Small intestine (tissue), 7 donors: ENCODE results near the gene NFIX. TPM values are rescaled to one million over a fixed set of nuclear protein-coding genes. Genes with fewer than 3 reads are reported as not detected.

Experiments
- DNase-seq, 2 donors: peaks; one replicate each; pipeline versions ENCODE4 v3.0.0 to v3.0.0-alpha.2; 2013
- FAIRE-seq: peaks from 2 replicates; lab custom pipeline; 2012; peaks lifted over from hg19 to GRCh38; lab: Jason Lieb, UNC
- H3K27ac ChIP-seq, 3 donors: one replicate each; pipeline ENCODE4 v1.5.1; 2013; ENCODE audit warnings: low read length in 2 of 3, mild to moderate bottlenecking in 2 of 3, control low read depth in 1 of 3, inconsistent platforms in 1 of 3, low read depth in 1 of 3, moderate library complexity in 1 of 3
- H3K27me3 ChIP-seq, 3 donors: one replicate each; pipeline ENCODE4 v1.6.1; 2013; ENCODE audit warnings: low read length in 3 of 3, inconsistent platforms in 1 of 3; ENCODE audit not compliant: control insufficient read depth in 3 of 3, insufficient read depth in 3 of 3
- H3K36me3 ChIP-seq, 3 donors: one replicate each; pipeline ENCODE4 v1.6.1; 2013; ENCODE audit warnings: low read length in 3 of 3, inconsistent platforms in 1 of 3, low read depth in 1 of 3, mild to moderate bottlenecking in 1 of 3, moderate library complexity in 1 of 3; ENCODE audit not compliant: control insufficient read depth in 3 of 3, insufficient read depth in 2 of 3
- H3K4me1 ChIP-seq, 3 donors: one replicate each; pipeline ENCODE4 v1.6.1; 2013; ENCODE audit warnings: low read length in 2 of 3, inconsistent platforms in 1 of 3, low read depth in 1 of 3, mild to moderate bottlenecking in 1 of 3, moderate library complexity in 1 of 3; ENCODE audit not compliant: control insufficient read depth in 3 of 3, insufficient read depth in 2 of 3
- H3K4me3 ChIP-seq, 3 donors: one replicate each; pipeline ENCODE4 v1.5.1; 2013; ENCODE audit warnings: low read length in 3 of 3, control low read depth in 1 of 3, inconsistent platforms in 1 of 3, low read depth in 1 of 3, mild to moderate bottlenecking in 1 of 3, moderate library complexity in 1 of 3
- H3K9me3 ChIP-seq, 2 donors: one replicate each; pipeline ENCODE4 v1.6.1; 2013; ENCODE audit warnings: low read depth in 1 of 2, low read length in 1 of 2; ENCODE audit not compliant: control insufficient read depth in 2 of 2, insufficient read depth in 1 of 2
- WGBS, 3 donors: extraction: QIAGEN DNeasy Blood & Tissue Kit; methylation state at CpG; one replicate each; pipeline ENCODE4 v1.1.7; 2013; 5-methylcytosine and 5-hydroxymethylcytosine counted together
- polyA plus RNA-seq, 4 donors: library from polyadenylated mRNA; stranded (reverse) in 3 of 4; unstranded in 1 of 4; fragments of 200-250 nt in 3 of 4; fragments of 120-200 nt in 1 of 4; gene quantifications; one replicate each; pipeline versions ENCODE4 v1.2.1 to v1.2.3, GENCODE V29; 2013
- donor health status: healthy with polysubstance abuse.
- donor health status: control.
- donor health status: control.
- donor health status: Bipolar disorder and iron deficiency.
- donor health status: healthy.

Gene NFIX
- polyA plus RNA-seq, 4 donors: 2.9 to 31.4 (median 10.0) TPM

DNA sequence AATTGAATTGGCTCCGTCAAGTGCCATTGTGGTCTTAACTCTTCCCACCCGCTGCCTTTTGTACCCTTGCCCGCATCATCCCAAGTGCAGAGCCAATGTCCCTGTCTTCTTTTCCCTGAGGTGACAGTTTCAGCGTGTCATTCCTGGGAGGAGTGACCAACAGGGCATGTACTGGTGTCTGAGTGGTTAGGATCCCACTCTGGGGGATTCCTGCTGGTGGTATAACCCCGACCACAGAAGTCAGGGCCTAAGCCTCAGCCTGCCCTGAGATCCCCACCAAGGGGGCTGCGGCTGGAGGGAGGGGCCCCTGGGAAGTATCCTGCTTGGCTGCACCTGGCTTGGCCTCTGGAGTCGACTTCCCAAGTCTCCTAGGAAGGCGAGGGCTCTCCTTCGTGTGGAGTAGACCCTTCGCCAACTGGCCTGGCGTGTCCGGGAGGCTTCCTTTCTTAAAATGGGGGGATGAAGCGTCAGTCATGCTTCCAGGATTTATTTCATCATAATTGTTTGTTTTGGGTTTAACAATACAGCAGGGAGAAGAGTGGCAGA lies 40.6 kb downstream of the NFIX start:
- DNase-seq: no peak
- Histone ChIP-seq H3K36me3 (no peaks in the 10 kb centered on the region), H3K4me3 (no peak overlapping the region), H3K4me1 (peaks cover 15 to 32% (median 17%) of the 10 kb centered on the region in 3 donors), H3K27me3 (peaks cover 0 to 23% (median 0%) of the 10 kb centered on the region in 3 donors), H3K9me3 (no peaks in the 10 kb centered on the region), H3K27ac (peak overlapping the region in 2 of 3 donors; percentile 27 to 77)
- no peak for FAIRE-seq
- WGBS, 3 donors: 56 to 76% (median 67%) methylated on average over 13 of the region's 13 CpGs

- DNase-seq (peak; percentile 80 to 95), FAIRE-seq (no peak)
- Histone ChIP-seq H3K27me3 (peaks cover 0 to 21% (median 0%) of the 10 kb centered on the region in 3 donors), H3K36me3 (no peaks in the 10 kb centered on the region), H3K4me3 (no peak overlapping the region), H3K9me3 (no peaks in the 10 kb centered on the region), H3K4me1 (peaks cover 15 to 32% (median 17%) of the 10 kb centered on the region in 3 donors), H3K27ac (peak overlapping the region in 2 of 3 donors; percentile 47 to 77)
- WGBS, 3 donors: 16 to 47% (median 42%) methylated on average over 18 of the region's 18 CpGs
These were observed 41.2 kb downstream of the NFIX start for GRCh38 chr19:13036366-13036976.

DNA sequence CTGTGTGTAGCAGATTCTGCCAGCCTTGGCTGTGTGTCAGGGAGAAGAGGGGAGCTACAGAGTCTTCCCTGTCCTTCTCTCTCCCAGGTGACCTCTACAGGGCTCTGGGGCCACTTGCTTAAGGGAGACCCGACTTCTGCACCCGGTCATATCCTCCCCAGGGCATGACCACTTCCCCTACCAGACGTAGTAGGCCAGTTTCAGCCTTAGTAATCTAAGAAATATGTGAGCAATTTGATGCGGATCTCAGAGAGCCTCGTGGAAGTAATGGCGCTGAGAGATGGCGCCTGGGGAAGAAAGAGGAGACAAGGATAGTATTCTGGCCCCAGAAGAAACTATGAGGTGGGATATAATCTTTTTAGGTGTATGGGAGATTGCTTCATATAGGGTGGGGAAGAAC lies 41.9 kb downstream of the NFIX start:
- Histone ChIP-seq H3K9me3 (no peaks in the 10 kb centered on the region), H3K36me3 (no peaks in the 10 kb centered on the region), H3K4me3 (no peak overlapping the region), H3K4me1 (peaks cover 15 to 32% (median 17%) of the 10 kb centered on the region in 3 donors), H3K27ac (peak overlapping the region in 1 of 3 donors; percentile 77), H3K27me3 (peaks cover 0 to 19% (median 0%) of the 10 kb centered on the region in 3 donors)
- no peak for DNase-seq
- WGBS, 3 donors: 48 to 65% (median 56%) methylated on average over 7 of the region's 7 CpGs
- FAIRE-seq: no peak

GRCh38 chr19:13037731-13038130 lies 42.5 kb downstream of the NFIX start:
- no peaks in the 10 kb centered on the region for H3K9me3 ChIP-seq
- 80 to 89% (median 87%) methylated on average over 7 of the region's 7 CpGs for WGBS, 3 donors
- H3K36me3 ChIP-seq: no peaks in the 10 kb centered on the region
- H3K4me3 ChIP-seq: no peak overlapping the region
- DNase-seq: no peak
- H3K27me3 ChIP-seq: peaks cover 0 to 18% (median 0%) of the 10 kb centered on the region in 3 donors
- H3K4me1 ChIP-seq: peaks cover 15 to 32% (median 17%) of the 10 kb centered on the region in 3 donors
- peak overlapping the region in 1 of 3 donors; percentile 1 for H3K27ac ChIP-seq
- no peak for FAIRE-seq

DNA sequence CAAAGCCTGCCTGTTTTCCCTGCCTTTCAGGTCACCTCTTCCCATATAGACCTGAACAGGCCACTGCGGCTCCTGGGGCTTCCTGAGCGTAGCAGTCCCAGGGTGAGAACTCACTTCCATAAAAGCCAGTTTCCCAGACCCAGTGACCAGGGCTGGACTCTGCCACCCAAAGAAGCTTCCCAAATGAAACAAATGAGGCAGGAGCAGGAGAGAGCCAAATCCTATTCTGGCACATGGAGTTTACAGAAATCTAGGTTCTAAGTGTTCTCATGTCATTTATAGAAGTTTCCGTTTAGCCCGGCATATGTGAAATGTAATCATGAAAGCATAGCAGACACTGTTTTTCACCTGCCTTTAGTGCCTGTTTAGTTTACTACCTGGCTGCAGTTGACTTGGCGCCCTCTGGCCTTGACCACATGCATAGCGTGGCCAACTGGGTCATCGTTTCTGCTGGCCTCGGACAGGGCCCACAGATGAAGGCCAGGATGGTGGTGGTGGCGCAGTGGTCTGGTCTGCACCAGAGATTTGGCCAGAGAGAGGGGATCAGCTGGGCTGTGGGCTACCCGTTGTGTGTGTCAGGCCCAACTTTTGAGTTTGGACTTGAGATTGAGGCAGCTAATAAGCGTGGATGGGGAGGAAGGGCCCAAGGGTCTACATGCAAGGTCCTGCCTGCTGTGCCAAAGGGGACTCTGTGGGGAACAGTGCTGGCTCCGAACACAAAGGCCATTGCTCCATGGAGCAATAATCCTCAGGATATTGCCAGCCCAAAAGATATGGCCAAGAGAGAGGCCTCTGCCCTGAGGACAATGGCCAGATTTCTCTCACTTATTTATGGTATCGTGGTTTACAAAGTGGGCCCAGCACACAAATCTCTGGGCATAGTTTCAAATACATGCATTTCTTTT lies 43.3 kb downstream of the NFIX start:
- Histone ChIP-seq H3K4me1 (peaks cover 12 to 27% (median 13%) of the 10 kb centered on the region in 3 donors), H3K27ac (no peak overlapping the region), H3K9me3 (no peaks in the 10 kb centered on the region), H3K4me3 (no peak overlapping the region), H3K36me3 (no peaks in the 10 kb centered on the region), H3K27me3 (peaks cover 0 to 18% (median 0%) of the 10 kb centered on the region in 3 donors)
- WGBS, 3 donors: 83 to 87% (median 87%) methylated on average over 13 of the region's 13 CpGs
- DNase-seq (no peak), FAIRE-seq (no peak)

DNA sequence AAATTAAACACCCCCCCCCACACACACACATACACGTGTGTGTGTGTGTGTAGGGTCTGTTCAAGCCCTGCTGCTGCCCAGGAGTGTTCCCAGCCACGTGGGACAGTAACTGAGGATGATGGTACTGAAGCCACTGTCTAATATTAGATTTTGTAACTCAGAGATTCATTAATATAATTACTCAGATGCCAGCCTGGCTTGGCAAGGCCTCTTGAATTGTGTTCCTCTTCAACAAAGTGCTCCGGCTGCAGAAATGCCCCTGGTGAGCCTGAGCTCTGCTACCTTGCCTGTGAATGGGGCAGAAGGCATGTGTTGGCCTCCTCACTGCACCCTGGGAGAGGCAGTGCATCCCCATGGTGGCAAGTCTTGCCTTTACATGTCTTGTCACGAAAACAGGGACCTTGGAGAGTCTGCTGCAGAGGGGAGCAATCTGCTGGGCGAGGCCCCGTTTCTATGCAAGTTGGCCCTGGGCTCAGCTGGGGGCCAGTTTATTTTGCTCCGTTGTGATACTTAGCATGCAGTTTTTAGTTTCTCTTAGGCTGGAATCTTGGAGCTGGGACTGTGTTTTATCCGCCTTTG lies 44.0 kb downstream of the NFIX start:
- Histone ChIP-seq H3K9me3 (no peaks in the 10 kb centered on the region), H3K4me3 (no peak overlapping the region), H3K36me3 (peaks cover 0 to 2% (median 0%) of the 10 kb centered on the region in 3 donors), H3K4me1 (peaks cover 9 to 20% (median 12%) of the 10 kb centered on the region in 3 donors), H3K27ac (no peak overlapping the region), H3K27me3 (peaks cover 0 to 18% (median 0%) of the 10 kb centered on the region in 3 donors)
- DNase-seq: no peak
- FAIRE-seq: no peak
- WGBS, 3 donors: 70 to 79% (median 71%) methylated on average over 8 of the region's 8 CpGs

DNA sequence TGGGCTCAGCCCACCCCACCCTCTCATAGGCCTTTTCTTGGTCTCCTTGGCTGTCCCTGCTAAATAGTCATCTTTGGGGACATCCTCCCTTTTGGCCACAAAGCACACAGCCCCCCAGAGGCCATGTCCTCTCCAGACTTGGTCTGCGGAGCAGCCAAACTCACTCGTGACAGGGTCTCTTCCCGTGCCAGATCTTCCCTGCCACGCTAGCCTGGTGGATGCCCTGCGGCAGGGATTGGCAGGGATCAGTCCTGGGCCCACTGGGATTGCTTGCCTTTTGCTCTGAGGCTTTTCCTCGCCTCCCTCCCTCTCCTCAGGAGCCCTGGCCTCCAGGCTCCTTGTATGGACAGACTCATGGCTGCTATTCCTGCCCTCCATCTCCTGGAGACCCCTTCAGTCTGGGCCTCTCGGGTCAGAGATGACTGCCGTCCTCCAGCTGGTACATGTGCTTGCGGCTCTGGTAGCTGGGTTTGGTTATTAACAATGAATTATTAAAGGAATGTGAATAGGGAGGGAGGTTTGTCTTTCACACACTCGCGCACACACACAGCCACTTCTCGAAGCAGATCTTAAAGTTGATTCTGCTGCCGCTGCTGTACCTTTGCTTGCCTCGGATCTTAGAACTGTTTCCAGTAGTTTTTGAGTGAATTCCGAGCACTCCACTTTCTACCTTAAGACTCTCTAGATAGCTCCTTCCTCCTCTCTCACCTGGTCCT lies 45.1 kb downstream of the NFIX start:
- H3K27ac ChIP-seq: peak overlapping the region in 1 of 3 donors; percentile 0
- 72 to 88% (median 85%) methylated on average over 15 of the region's 15 CpGs for WGBS, 3 donors
- peaks cover 0 to 18% (median 0%) of the 10 kb centered on the region in 3 donors for H3K27me3 ChIP-seq
- FAIRE-seq (no peak), DNase-seq (no peak)
- no peaks in the 10 kb centered on the region for H3K9me3 ChIP-seq
- peaks cover 6 to 14% (median 9%) of the 10 kb centered on the region in 3 donors for H3K4me1 ChIP-seq
- H3K4me3 ChIP-seq: no peak overlapping the region
- peaks cover 0 to 5% (median 0%) of the 10 kb centered on the region in 3 donors for H3K36me3 ChIP-seq
